ENCODE results near the gene FDXR.

Gene FDXR

GRCh38 chr17:74830861-74831260 lies 41.9 kb downstream of the FDXR start:
- DNase-seq = no peak

GRCh38 chr17:74827800-74828199 lies 45.0 kb downstream of the FDXR start:
- no peak for DNase-seq

- no peak for DNase-seq
These were observed 46.7 kb downstream of the FDXR start for GRCh38 chr17:74825952-74826719.

- no peak for DNase-seq
These were observed 47.7 kb downstream of the FDXR start for GRCh38 chr17:74824961-74825627.

GRCh38 chr17:74822939-74823367 lies 49.8 kb downstream of the FDXR start:
- no peak for DNase-seq

GRCh38 chr17:74822335-74822938 lies 50.4 kb downstream of the FDXR start:
- no peak for DNase-seq

GRCh38 chr17:74821655-74822334 lies 51.0 kb downstream of the FDXR start:
- DNase-seq = no peak

GRCh38 chr17:74819801-74820436 lies 52.9 kb downstream of the FDXR start:
- DNase-seq = no peak

- no peak for DNase-seq
These were observed 54.4 kb downstream of the FDXR start for GRCh38 chr17:74818291-74818938.

- DNase-seq = no peak
These were observed 55.7 kb downstream of the FDXR start for GRCh38 chr17:74816905-74817620.

GRCh38 chr17:74815550-74816370 lies 57.0 kb downstream of the FDXR start:
- DNase-seq = no peak

- no peak for DNase-seq
These were observed 57.7 kb downstream of the FDXR start for GRCh38 chr17:74815067-74815466.

GRCh38 chr17:74814453-74814852 lies 58.3 kb downstream of the FDXR start:
- no peak for DNase-seq

Measured in NCI-H526 treated with DMSO at 0.1 percent for 48 hours (cell line).